Measurements from ENCODE around the gene KLHDC3.

- no peak for TF ChIP-seq TAF1 (IDR thresholded peaks at IDR 0.05; ENCODE audit: borderline replicate concordance, low read depth, low read length)
- TF ChIP-seq POLR2A (IDR thresholded peaks at IDR 0.05; ENCODE audit: low read depth, low read length): no peak
These were observed 45.8 kb upstream of the KLHDC3 start for GRCh38 chr6:42968126-42968701.
